CD4-positive, alpha-beta T cell treated with Interleukin-4 for 1 hour (primary cell): ENCODE results near the gene COG1.

Experiments used
- DNase-seq, 2 donors: peaks; one replicate each; pipeline ENCODE4 v3.0.0-alpha.2; 2020 to 2022

COG1 gene

DNA sequence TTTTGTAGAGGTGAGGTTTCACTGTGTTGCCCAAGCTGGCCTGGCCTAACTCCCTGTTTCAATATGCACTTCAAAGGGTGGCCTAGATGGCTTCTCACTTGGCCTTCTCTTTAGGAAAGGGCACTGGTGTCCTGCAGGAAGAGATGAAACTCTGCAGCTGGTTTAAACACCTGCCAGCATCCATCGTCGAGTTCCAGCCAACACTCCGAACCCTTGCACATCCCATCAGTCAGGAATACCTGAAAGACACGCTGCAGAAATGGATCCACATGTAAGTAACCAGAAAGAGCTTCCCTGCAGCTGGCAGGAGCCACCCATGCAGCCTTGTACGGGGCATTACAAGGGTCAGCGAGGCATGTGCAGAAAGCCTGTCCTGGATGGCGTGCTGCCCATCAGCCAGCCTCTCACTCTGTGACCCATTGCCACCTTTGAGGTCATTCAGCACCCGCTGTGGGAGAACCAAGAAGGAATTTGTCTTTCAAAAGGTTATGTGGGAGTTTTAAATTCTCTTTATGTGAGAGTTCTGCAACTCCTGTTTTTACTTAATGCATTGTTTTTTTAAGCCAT lies 7.0 kb downstream of the COG1 start:
- no peak for DNase-seq

DNA sequence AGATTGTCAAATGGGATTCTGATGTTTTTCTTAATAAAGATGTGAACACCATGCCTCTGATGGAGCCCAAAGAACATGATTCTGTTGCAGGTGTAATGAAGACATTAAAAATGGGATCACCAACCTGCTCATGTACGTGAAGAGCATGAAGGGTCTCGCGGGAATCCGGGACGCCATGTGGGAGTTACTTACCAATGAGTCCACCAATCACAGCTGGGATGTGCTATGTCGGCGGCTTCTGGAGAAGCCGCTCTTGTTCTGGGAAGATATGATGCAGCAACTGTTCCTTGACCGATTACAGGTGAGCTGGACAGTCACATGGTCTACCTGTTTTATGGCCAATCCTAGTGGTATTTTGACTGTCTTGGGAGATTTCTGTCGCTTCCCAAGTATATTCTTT lies 7.6 kb downstream of the COG1 start:
- no peak for DNase-seq

DNA sequence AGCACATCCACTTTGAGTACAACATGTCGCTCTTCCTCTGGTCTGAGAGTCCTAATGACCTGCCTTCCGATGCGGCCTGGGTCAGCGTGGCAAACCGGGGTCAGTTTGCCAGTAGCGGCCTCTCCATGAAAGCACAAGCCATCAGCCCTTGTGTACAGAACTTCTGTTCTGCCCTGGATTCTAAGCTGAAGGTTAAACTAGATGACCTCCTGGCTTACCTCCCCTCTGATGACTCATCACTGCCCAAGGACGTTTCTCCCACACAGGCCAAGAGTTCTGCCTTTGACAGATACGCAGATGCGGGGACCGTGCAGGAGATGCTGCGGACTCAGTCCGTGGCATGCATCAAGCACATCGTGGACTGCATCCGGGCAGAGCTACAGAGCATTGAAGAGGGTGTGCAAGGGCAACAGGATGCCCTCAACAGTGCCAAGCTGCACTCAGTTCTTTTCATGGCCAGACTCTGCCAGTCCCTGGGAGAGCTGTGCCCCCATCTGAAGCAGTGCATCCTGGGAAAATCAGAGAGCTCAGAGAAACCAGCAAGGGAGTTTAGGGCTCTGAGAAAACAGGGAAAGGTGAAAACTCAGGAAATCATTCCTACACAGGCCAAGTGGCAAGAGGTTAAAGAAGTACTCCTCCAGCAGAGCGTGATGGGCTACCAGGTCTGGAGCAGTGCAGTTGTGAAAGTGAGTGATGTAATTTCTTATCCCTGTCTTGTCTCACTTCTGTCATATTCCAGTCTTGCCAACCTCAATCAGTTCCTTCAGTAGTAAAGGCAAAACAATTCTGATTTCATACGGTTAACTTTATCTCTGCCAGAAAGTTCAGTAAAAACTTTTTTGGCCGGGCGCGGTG lies 8.6 kb downstream of the COG1 start:
- DNase-seq = no peak

- peak in 1 of 2 donors; percentile 21 for DNase-seq
Measured at GRCh38 chr17:73203135-73203787, 10.4 kb downstream of the COG1 start.

DNA sequence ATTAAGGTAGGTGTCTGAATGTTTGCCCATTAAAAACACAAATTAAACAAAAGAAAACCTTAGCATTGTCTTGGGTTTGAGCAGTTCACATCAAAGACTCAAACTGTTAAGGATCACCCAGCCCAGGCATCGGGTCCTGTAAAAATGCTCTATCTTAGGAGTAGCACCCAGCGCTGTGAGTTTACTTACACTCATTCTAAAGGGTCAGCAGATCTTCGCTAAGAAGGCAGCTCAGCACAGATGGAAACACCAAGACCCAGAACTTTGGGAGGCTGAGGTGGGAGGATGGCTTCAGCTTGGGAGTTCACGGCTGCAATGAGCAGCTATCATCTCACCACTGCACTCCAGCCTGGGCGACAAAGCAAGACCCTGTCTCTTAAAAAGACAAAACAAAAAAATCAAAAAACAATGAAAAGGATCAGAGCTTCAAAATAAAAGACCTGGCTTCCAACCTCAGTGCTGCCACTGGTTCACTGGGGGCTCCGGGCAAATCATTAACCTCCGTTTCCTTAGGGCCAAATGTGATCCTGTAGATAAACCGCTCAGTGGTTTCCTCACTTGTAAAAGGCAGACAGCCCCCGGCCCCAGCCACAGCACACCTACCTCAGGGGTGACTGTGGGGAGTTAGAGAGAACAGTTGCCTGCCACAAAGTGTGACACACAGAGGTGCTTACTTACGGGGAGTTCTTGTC lies 11.1 kb downstream of the COG1 start:
- peak; percentile 31 to 37 for DNase-seq

DNA sequence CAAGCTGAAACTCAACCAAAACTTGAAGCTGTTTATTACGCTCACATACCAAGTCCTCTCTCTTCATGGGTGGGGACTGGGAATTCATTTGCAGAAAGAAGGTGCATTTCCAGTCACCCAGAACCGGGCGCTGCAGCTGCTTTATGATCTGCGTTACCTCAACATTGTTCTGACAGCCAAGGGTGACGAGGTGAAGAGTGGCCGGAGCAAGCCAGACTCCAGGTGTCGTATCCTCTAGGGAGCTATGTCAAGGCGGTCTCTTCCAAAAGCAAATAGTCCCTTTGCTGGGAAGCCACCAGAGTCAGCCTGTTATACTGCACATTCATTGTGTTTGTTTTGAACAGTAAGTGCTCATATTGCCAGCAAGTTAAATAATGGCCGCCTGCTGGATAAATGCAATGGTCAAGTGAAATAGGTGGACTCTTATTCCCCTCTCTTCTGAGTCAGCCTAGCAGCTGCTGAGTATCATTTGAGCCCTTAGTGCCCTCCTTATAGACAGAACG lies 12.7 kb downstream of the COG1 start:
- no peak for DNase-seq

DNA sequence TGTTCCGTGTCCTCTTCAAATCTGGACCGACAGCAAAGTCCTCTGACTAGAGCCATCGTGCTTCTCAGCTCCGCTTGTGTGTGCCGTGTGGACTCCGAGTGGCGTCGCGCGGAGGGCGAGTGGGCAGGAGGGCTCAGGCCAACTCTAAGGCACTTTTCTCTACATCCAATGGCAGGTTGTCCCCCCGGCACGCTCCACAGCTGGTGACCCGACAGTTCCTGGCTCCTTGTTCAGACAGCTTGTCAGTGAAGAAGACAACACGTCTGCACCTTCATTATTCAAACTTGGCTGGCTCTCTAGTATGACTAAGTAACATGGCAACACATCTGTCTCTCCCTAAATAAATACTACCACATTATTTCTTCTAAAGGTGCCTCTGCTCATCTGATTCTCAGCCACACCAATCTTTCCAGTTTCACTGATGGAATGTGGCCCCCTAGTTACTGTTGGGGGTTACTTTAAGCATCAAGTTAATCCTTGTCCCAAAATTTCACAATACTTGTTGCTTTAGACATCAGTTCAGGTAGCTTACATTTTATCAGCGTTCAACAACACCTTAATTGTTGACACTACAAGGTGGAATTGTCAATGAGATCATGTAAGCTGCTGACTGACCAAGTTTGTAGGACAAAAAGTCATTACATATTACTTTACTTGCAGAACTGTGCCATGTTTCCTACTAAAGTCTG lies 15.4 kb downstream of the COG1 start:
- DNase-seq = no peak

DNA sequence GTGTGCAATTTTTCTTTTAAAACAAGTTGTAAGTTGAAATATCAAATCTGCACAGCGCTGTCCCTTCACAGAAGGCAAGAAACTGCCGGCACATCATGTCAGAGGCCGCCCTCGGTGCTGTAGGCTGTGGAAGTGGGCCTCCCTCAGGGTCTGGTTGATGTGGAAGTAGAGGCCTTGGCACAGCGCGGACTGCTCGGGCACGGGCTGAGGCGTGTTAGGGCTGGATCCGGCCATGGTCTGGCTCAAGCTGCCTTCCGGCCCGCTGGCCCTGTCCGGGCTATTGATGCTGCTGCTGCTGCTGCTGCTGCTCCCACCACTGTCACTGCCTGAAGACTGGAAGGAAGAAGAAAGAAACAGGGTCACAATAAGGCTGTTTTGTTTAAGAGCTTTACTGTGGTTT lies 16.6 kb downstream of the COG1 start:
- DNase-seq = no peak

DNA sequence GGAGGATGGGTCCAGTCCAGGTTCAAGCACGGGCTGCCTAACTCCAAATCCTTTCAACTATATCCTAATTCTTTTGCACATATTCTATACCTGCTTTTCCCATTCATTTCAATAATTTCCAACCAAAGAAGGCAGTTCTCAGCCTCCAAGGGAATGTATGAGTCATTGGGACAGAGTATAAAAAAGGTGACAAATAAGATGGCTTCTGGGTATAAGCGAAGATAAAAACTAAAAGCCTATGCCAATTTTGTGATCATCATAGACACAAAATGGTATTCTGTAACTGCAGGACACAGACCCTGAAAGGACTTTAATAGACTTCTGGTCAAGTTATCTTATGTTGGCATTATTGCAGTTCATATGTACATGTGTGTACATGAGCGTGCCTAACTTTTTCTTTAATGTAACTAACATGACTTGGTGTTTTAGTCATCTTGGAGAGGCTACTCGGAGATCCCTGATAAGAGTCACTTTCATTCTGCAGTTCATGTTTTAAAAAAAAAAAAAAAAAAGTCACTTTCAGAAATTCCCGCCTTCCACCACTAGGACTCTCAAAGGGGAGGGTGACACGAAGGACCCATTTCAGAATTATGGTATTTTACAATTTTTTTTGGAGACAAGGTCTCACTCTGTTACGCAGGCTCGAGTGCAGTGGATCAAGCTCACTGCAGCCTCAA lies 17.3 kb downstream of the COG1 start:
- DNase-seq = peak in 1 of 2 donors; percentile 28

GRCh38 chr17:73211745-73212144 lies 18.9 kb downstream of the COG1 start:
- peak; percentile 75 to 76 for DNase-seq

GRCh38 chr17:73214008-73214407 lies 21.2 kb downstream of the COG1 start:
- no peak for DNase-seq

- no peak for DNase-seq
Measured at GRCh38 chr17:73214851-73215250, 22.0 kb downstream of the COG1 start.

GRCh38 chr17:73215447-73215846 lies 22.6 kb downstream of the COG1 start:
- DNase-seq = no peak

DNA sequence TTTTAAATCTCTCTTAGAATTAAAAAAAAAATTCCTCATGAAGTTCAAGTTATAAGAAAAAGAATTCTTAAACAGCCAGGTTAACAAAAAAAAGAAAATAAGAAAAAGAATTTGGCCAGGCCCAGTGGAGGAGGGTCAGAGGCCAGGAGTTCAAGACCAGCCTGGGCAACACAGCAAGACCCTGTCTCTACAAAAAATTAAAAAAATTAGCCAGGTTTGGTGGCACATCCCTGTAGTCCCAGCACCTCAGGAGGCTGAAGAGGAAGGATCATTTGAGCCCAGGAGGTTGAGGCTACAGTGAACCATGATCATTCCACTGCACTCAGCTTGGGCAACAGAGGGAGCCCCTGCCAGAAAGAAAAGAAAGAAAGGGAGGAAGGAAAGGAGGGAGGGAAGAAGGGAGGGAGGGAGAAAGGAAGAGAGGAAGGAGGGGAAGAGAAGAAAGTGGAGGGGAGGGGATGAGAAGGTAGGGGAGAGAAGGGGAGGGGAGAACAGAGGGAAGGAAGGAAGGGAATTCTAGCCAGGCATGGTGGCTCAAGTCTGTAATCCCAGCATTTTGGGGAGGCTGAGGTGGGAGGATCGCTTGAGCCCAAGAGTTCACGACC lies 30.9 kb downstream of the COG1 start:
- DNase-seq = no peak

DNA sequence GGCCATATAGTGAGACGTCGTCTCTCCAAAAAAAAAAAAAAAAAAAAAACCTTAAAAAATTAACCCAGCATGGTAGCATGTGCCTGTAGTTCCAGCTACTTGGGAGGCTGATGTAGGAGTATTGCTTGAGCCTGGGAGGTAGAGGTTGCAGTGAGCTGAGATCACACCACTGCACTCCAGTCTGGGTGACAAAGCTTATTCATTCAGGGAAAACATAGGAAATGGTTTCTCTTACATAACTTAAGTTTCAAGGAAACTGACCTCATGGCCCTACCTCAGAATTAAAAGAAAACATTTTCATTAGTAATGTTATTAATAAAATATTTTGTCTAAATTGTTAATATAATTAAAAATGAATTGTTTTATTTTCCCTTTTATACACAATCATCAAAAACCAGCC lies 31.4 kb downstream of the COG1 start:
- DNase-seq = no peak

- no peak for DNase-seq
Measured at GRCh38 chr17:73224663-73225305, 31.9 kb downstream of the COG1 start.

DNA sequence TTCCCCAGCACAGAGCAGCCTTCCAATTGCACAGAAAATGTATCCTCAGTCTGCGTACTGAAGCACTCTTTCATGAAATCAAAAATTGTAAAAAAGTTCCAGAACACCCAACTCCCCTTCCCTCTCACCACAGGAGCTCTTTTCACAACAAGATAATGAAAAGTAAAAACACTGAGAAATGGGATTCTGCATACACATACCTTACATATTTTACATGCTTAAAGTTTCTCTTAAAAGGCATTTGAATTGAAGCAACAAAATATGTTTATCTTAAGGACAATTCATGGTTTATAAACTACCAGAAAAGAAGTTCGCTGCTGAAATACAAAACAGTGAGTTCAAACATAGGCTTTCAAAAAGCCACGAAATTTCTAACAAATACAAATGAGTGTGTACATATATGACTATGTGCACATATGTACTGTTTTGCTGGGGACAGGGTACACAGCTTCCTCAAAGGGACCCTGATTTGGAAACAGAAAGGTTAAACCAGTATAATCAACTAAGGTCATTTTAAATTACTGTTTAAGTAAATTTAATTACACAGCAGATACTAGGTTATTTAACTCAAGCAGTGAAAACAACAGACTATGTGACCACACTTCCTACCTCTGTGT lies 33.8 kb downstream of the COG1 start:
- DNase-seq = no peak

DNA sequence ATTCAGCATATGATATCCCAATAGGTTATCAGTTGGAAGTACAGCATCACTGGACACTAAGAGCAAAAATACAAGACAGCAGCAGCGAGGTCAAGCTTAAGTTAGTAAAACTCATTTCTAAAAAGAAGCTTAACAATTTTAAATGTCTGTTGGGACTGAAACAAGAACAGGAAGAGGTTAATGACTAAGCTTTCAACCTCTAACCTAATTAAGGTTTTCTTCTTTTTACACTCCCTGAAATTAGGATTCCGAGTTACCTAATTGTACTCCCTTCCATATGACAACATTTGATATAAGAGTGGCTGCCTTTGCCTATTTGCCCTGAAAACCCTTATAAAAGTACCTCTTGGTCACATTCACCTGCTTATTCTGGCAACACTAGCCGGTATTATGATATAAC lies 34.5 kb downstream of the COG1 start:
- DNase-seq = no peak

- DNase-seq = no peak
Measured at GRCh38 chr17:73227944-73228343, 35.1 kb downstream of the COG1 start.

DNA sequence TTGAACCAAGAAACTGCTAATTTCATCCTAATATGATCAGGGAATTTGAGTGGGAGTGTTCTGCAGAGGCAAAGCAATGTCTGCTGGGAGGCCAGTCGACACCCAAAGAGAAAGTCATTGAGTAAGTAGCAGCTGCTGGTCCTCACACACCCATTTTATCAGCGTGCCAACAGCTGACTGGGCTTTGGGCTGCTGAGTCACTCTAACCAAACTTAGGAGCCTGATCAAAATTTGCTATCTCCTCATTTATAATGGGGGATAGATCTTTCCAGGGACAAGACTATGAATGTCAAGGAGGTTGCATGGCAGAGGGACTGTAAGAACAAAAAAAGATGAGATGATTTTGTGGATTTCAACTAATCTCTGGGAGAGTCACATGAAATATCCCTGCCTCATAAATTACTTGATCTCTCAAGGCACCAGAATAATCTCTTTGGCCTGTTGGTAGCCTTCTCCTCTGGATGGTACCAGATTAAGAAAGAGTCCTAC lies 35.9 kb downstream of the COG1 start:
- peak; percentile 22 to 31 for DNase-seq
